ENCODE results near the gene RAD50.

DNA sequence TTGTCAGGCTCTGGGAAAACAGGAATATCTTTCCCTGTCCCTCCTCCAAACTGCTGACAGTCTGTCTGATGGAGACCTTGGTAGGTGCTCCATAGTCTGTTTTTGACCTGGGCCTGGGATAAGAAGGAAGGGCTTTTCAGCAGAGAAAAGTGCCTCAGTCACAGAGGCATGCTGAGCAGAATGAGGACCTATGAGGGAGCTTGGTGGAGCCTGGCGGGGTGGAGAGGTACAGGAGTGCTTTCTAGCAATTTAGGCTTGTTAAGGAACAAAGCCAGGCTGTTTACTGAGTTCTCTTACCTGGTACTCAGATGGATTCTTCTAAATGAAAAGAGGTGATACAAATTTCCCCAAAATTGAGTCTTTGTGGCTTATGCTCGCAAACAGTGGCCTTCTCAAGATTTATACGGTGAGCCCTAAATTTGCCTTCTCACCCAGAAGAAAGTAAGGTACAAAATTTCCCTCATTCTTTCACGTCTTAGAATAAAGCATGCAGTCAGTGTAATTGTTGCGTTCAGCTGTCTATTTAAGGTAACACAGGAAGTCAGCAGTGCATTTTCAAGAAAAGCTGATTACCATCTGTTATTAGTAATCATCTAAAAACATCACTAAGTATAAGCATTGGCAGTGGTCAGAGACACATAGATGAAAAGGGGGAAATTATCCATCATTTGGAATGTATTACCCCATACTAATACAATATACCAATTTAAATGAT lies 72.6 kb downstream of the RAD50 start:
- no peak for TF ChIP-seq ZFP3 (CRISPR knock-in tag; IDR thresholded peaks at IDR 0.05)
- no peak for TF ChIP-seq PATZ1 (CRISPR knock-in tag; IDR thresholded peaks at IDR 0.05; ENCODE audit: borderline replicate concordance)
- no peak for TF ChIP-seq ARNTL (CRISPR knock-in tag; IDR thresholded peaks at IDR 0.05; ENCODE audit: borderline replicate concordance, low read depth)

Measured in SK-N-SH treated with all-trans-retinoic acid at 6 μM for 48 hours (cell line).